Measurements from ENCODE around the gene ZNF701. TPM values are rescaled to one million over a fixed set of nuclear protein-coding genes. Genes with fewer than 3 reads are reported as not detected.

ZNF701 gene
- total and polyA plus RNA-seq, 2 of the 8 experiments (the other 6 are each of a cell fraction or from before 2014, with no cell fraction given) = 4.9 to 18.7 TPM

DNA sequence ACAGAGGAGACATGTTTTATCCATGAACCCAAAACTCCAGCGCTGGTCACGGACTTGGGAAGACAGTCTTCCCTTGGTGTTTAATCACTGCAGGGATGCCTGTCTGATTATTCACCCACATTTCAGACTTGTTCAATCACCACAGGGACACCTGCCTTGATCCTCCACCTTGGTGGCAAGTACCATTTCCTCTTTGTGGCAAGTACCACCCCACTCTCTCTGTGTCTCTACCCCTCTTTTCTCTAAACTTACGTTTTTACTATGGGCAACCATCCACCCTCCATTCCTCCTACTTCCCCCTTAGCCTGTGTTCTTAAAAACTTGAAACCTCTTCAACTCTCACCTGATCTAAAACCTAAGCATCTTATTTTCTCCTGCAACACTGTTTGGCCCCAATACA, 51.3 kb downstream of the ZNF701 start:
- Histone ChIP-seq H3K23ac (ENCODE audit: insufficient read length) (no peak overlapping the region), H2BK20ac (ENCODE audit: low read length) (no peak overlapping the region), H3K23me2 (ENCODE audit: low read depth, low read length) (peaks cover under 1% of the 10 kb centered on the region; the same call in 1 of the 2 replicates), H3K79me2 (ENCODE audit: control insufficient read depth in 1 of 2, insufficient read depth in 2 of 2, low read length in 2 of 2) (no peaks in the 10 kb centered on the region), H3K36me3 (ENCODE audit: control insufficient read depth in 2 of 4, insufficient read depth in 4 of 4, low read length in 3 of 4) (peaks cover 0 to 21% (median 7%) of the 10 kb centered on the region in 4 experiments; a peak in 5 of 8 replicates), H4K91ac (replicated peaks; ENCODE audit: insufficient read length, low read length) (no peak overlapping the region), H3K14ac (ENCODE audit: insufficient read length) (no peak overlapping the region), H3K9me3 (ENCODE audit: insufficient read depth in 2 of 2, low read depth in 1 of 2, low read length in 1 of 2) (peaks cover 0 to 3% of the 10 kb centered on the region in 2 experiments; a peak in 1 of 4 replicates), H2AFZ (ENCODE audit: low read length) (no peak overlapping the region), H2BK5ac (ENCODE audit: low read depth, low read length) (no peak overlapping the region), H3K18ac (ENCODE audit: extremely low read depth, low read length) (no peak overlapping the region), H3K56ac (replicated peaks; ENCODE audit: insufficient read length, low read depth, low read length) (no peak overlapping the region), H3K27ac (ENCODE audit: low read depth, low read length) (no peak overlapping the region), H2BK120ac (replicated peaks; ENCODE audit: low read depth, low read length) (no peak overlapping the region), H3K4me1 (replicated peaks in 1 of 4; ENCODE audit: control insufficient read depth in 3 of 4, insufficient read depth in 4 of 4, low read length in 3 of 4) (no peaks in the 10 kb centered on the region), H4K5ac (ENCODE audit: insufficient read length, low read depth, low read length) (no peak overlapping the region), H3K4me2 (ENCODE audit: insufficient read depth in 1 of 2, low read depth in 2 of 2, low read length in 2 of 2) (no peak overlapping the region), H2BK15ac (ENCODE audit: low read length) (no peak overlapping the region), H4K8ac (ENCODE audit: extremely low read depth, insufficient read depth, low read length) (peak overlapping the region; percentile 2; the same call in 1 of the 2 replicates), H3K9ac (replicated peaks in 1 of 4; ENCODE audit: extremely low read depth in 1 of 4, low read depth in 3 of 4, low read length in 3 of 4) (no peak overlapping the region), H3K27me3 (replicated peaks in 1 of 4; ENCODE audit: control insufficient read depth in 3 of 4, extremely low read depth in 1 of 4, insufficient read depth in 3 of 4, low read length in 3 of 4) (no peaks in the 10 kb centered on the region), H3K4me3 (ENCODE audit: extremely low read depth in 1 of 4, insufficient read depth in 2 of 4, low read depth in 3 of 4, low read length in 4 of 4) (no peak overlapping the region), H2BK12ac (ENCODE audit: low read depth, low read length) (no peak overlapping the region), H3K4ac (replicated peaks; ENCODE audit: insufficient read length, low read depth, low read length) (no peak overlapping the region), H2AK5ac (ENCODE audit: low read depth, low read length) (no peak overlapping the region), H4K20me1 (replicated peaks in 1 of 2; ENCODE audit: control insufficient read depth in 1 of 2, insufficient read depth in 2 of 2, low read length in 2 of 2) (no peaks in the 10 kb centered on the region), H3K79me1 (ENCODE audit: low read depth, low read length) (no peaks in the 10 kb centered on the region)
- DNase-seq (ENCODE audit: low read depth in 1 of 2, low spot score in 2 of 2) (no peak), FAIRE-seq (no peak)
- POLR2A ChIA-PET (ENCODE audit: partially characterized antibody) = interaction anchor here (1.2 kb wide), 1 partner anchor 16 kb away, joined by 3 read pairs; no protein-coding TSS in a partner anchor
- CTCF ChIA-PET (ENCODE audit: partially characterized antibody) = interaction anchor here (0.7 kb wide), 1 partner anchor 216 kb away, joined by 3 read pairs; no protein-coding TSS in a partner anchor
- TF ChIP-seq POU5F1 (IDR thresholded peaks at IDR 0.05; ENCODE audit: low read depth, low read length) (no peak), KDM4A (IDR thresholded peaks at IDR 0.05; ENCODE audit: low read depth, low read length, severe bottlenecking) (no peak), SIN3A (conservative IDR thresholded peaks at IDR 0.05 in 1 of 2, IDR thresholded peaks at IDR 0.05 in 1 of 2; ENCODE audit: low read depth in 1 of 2, low read length in 2 of 2) (no peak), EZH2 (IDR thresholded peaks at IDR 0.05; ENCODE audit: low read depth, low read length, severe bottlenecking) (no peak), CBX8 (IDR thresholded peaks at IDR 0.05; ENCODE audit: borderline replicate concordance, low read depth, low read length) (no peak), NANOG (IDR thresholded peaks at IDR 0.05; ENCODE audit: insufficient read depth, low read depth, low read length, poor library complexity, severe bottlenecking) (no peak), RFX5 (IDR thresholded peaks at IDR 0.05; ENCODE audit: borderline replicate concordance, low read depth, low read length) (no peak), SRF (IDR thresholded peaks at IDR 0.05; ENCODE audit: low read depth, low read length) (no peak), ZNF274 (IDR thresholded peaks at IDR 0.05; ENCODE audit: borderline replicate concordance, extremely low read depth, low read length) (no peak), TAF1 (IDR thresholded peaks at IDR 0.05; ENCODE audit: low read depth, low read length) (no peak)
- TF ChIP-seq, protein P1, sequence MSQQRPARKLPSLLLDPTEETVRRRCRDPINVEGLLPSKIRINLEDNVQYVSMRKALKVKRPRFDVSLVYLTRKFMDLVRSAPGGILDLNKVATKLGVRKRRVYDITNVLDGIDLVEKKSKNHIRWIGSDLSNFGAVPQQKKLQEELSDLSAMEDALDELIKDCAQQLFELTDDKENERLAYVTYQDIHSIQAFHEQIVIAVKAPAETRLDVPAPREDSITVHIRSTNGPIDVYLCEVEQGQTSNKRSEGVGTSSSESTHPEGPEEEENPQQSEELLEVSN (IDR thresholded peaks at IDR 0.05) = no peak
- 83% methylated on average over 3 of the region's 3 CpGs; no CpG with 5 or more reads in 1 of the 2 experiments for WGBS, 2 experiments (ENCODE audit: extremely low coverage in 1 of 2, insufficient coverage in 1 of 2, insufficient read length in 1 of 2, insufficient replicate concordance in 2 of 2, low coverage in 1 of 2, low lambda C conversion rate in 2 of 2, missing lambda C conversion rate in 1 of 2)
